IMR-90 (cell line): Measurements from ENCODE around the gene ZGLP1. TPM values are rescaled to one million over a fixed set of nuclear protein-coding genes. Genes with fewer than 3 reads are reported as not detected.
A peak's percentile ranks its signal among the peaks of the same experiment; 100 is the strongest.

Source experiments
- ATAC-seq: fragments of 200-7000 bp; cut with Tn5 transposase; 2 replicates; pipeline ENCODE4 v1.9.1; 2020; ENCODE audit warnings: low read depth, mild to moderate bottlenecking, moderate library complexity
- BruUV-seq: library from RNA; stranded (reverse); fragments of 400-500 nt; replicated peaks from 2 replicates; lab custom pipeline; 2021; lab: Mats Ljungman, UMichigan
- CTCF ChIA-PET: fragments of 300-600 bp; formaldehyde crosslinking; extraction: SDS; loops from one replicate; lab custom pipeline; 2021; ENCODE audit warnings: antibody characterized with exemption; lab: Yijun Ruan, JAX
- POLR2A ChIA-PET: fragments of 300-600 bp; sonication (Branson Sonifier 250); formaldehyde crosslinking; loops from one replicate; lab custom pipeline; 2022; ENCODE audit warnings: antibody characterized with exemption; ENCODE audit not compliant: unreplicated experiment; lab: Charles Lee
- DNase-seq: peaks from one replicate; pipeline ENCODE4 v3.0.0; 2013
- H2AFZ ChIP-seq: replicated peaks from 2 replicates; pipeline ENCODE3; 2013; ENCODE audit warnings: low read length, mild to moderate bottlenecking; ENCODE audit not compliant: poor library complexity
- H2AK5ac ChIP-seq: 2 replicates; pipeline ENCODE4 v1.6.1; 2013; ENCODE audit warnings: low read depth, low read length, inconsistent platforms
- H2AK9ac ChIP-seq: replicated peaks from 2 replicates; pipeline ENCODE3; 2013; ENCODE audit warnings: mild to moderate bottlenecking, low read depth, low read length, moderate library complexity; ENCODE audit not compliant: poor library complexity
- H2BK120ac ChIP-seq: 2 replicates; pipeline ENCODE4 v1.6.1; 2013; ENCODE audit warnings: low read depth, low read length, inconsistent platforms
- H2BK15ac ChIP-seq: 3 replicates; pipeline ENCODE4 v1.6.1; 2013; ENCODE audit warnings: low read depth, low read length, inconsistent platforms
- H2BK20ac ChIP-seq: 2 replicates; pipeline ENCODE4 v1.6.1; 2013; ENCODE audit warnings: low read depth, mild to moderate bottlenecking, inconsistent platforms, low read length, moderate library complexity
- H2BK5ac ChIP-seq: 2 replicates; pipeline ENCODE4 v1.6.1; 2013; ENCODE audit warnings: mild to moderate bottlenecking, low read depth, low read length, inconsistent platforms; ENCODE audit not compliant: poor library complexity, severe bottlenecking
- H3K14ac ChIP-seq: replicated peaks from 2 replicates; pipeline ENCODE4 v1.6.1; 2013; ENCODE audit warnings: low read depth, low read length, inconsistent platforms
- H3K18ac ChIP-seq: 2 replicates; pipeline ENCODE4 v1.6.1; 2013; ENCODE audit warnings: low read depth, low read length, control low read depth
- H3K23ac ChIP-seq: 2 replicates; pipeline ENCODE4 v1.6.1; 2013; ENCODE audit warnings: low read depth, low read length, inconsistent platforms
- H3K27ac ChIP-seq: 2 replicates; pipeline ENCODE4 v1.5.1; 2013; ENCODE audit warnings: mild to moderate bottlenecking, control low read depth, low read length; ENCODE audit not compliant: insufficient read depth
- H3K27me3 ChIP-seq: 2 replicates; pipeline ENCODE4 v1.6.1; 2013; ENCODE audit warnings: low read length; ENCODE audit not compliant: control insufficient read depth, insufficient read depth
- H3K36me3 ChIP-seq: 2 replicates; pipeline ENCODE4 v1.6.1; 2013; ENCODE audit warnings: low read length, mixed read lengths; ENCODE audit not compliant: control insufficient read depth, insufficient read depth
- H3K4ac ChIP-seq: 2 replicates; pipeline ENCODE4 v1.6.1; 2013; ENCODE audit warnings: low read depth, low read length, inconsistent platforms
- H3K4me1 ChIP-seq: 2 replicates; pipeline ENCODE4 v1.6.1; 2013; ENCODE audit warnings: low read length, mixed read lengths; ENCODE audit not compliant: control insufficient read depth, insufficient read depth
- H3K4me2 ChIP-seq: 2 replicates; pipeline ENCODE4 v1.6.1; 2013; ENCODE audit warnings: low read depth, mild to moderate bottlenecking, control low read depth, low read length, moderate library complexity
- H3K4me3 ChIP-seq: 2 replicates; pipeline ENCODE4 v1.5.1; 2013; ENCODE audit warnings: low read depth, mild to moderate bottlenecking, control low read depth, low read length, moderate library complexity; ENCODE audit not compliant: insufficient read depth
- H3K56ac ChIP-seq: 2 replicates; pipeline ENCODE4 v1.6.1; 2013; ENCODE audit warnings: low read length, inconsistent platforms; ENCODE audit not compliant: insufficient read depth; ENCODE audit errors: extremely low read depth
- H3K79me1 ChIP-seq, 2 experiments: 2 replicates each; pipeline ENCODE4 v1.6.1; 2013; ENCODE audit warnings: low read length in 2 of 2, inconsistent platforms in 1 of 2, low read depth in 1 of 2
- H3K9ac ChIP-seq: 2 replicates; pipeline ENCODE4 v1.6.1; 2013; ENCODE audit warnings: low read depth, low read length, control low read depth
- H3K9me1 ChIP-seq: 2 replicates; pipeline ENCODE4 v1.6.1; 2013; ENCODE audit warnings: low read length, inconsistent platforms; ENCODE audit not compliant: insufficient read depth
- H3K9me3 ChIP-seq: 2 replicates; pipeline ENCODE4 v1.6.1; 2013; ENCODE audit warnings: low read length; ENCODE audit not compliant: control insufficient read depth, insufficient read depth
- H4K20me1 ChIP-seq: 2 replicates; pipeline ENCODE4 v1.6.1; 2013; ENCODE audit warnings: low read length, inconsistent platforms; ENCODE audit not compliant: insufficient read depth
- H4K5ac ChIP-seq: 2 replicates; pipeline ENCODE4 v1.6.1; 2013; ENCODE audit warnings: mild to moderate bottlenecking, low read depth, low read length, control low read depth
- H4K8ac ChIP-seq, 2 experiments: 2 replicates each; pipeline ENCODE4 v1.6.1; 2013; ENCODE audit warnings: low read depth in 2 of 2, low read length in 2 of 2, control low read depth in 1 of 2, inconsistent platforms in 1 of 2
- H4K91ac ChIP-seq: 2 replicates; pipeline ENCODE4 v1.6.1; 2013; ENCODE audit warnings: low read depth, low read length, inconsistent platforms; ENCODE audit not compliant: insufficient read depth
- BHLHE40 ChIP-seq: fragments of 150-350 bp; IDR thresholded peaks from 2 replicates; pipeline ENCODE4 v1.6.1; 2016; ENCODE audit warnings: mild to moderate bottlenecking, low read depth, low read length
- CEBPB ChIP-seq: IDR thresholded peaks from 2 replicates; pipeline ENCODE4 v1.6.1; 2012; ENCODE audit warnings: low read depth, low read length, improper control_type of control experiment
- CHD1 ChIP-seq: IDR thresholded peaks from 2 replicates; pipeline ENCODE4 v1.6.1; 2012; ENCODE audit warnings: low read depth, low read length, improper control_type of control experiment
- CTCF ChIP-seq: conservative IDR thresholded peaks from 2 replicates; pipeline ENCODE4 v1.5.1; 2012; ENCODE audit warnings: mild to moderate bottlenecking, low read depth, low read length, improper control_type of control experiment
- ELK1 ChIP-seq: fragments of 150-350 bp; IDR thresholded peaks from 2 replicates; pipeline ENCODE4 v1.6.1; 2016; ENCODE audit warnings: low read depth, mild to moderate bottlenecking, low read length, moderate library complexity, borderline replicate concordance
- FOS ChIP-seq: fragments of 150-350 bp; IDR thresholded peaks from 2 replicates; pipeline ENCODE4 v1.6.1; 2016; ENCODE audit warnings: low read depth, low read length
- MAFK ChIP-seq: IDR thresholded peaks from 2 replicates; pipeline ENCODE4 v1.6.1; 2012; ENCODE audit warnings: low read depth, low read length, improper control_type of control experiment
- MXI1 ChIP-seq: IDR thresholded peaks from 2 replicates; pipeline ENCODE4 v1.6.1; 2012; ENCODE audit warnings: low read depth, mild to moderate bottlenecking, low read length, moderate library complexity, borderline replicate concordance
- NFE2L2 ChIP-seq: fragments of 150-350 bp; IDR thresholded peaks from 2 replicates; pipeline ENCODE4 v1.6.1; 2016; ENCODE audit warnings: low read depth, mild to moderate bottlenecking, low read length
- POLR2A ChIP-seq: IDR thresholded peaks from 2 replicates; pipeline ENCODE4 v1.6.1; 2012; ENCODE audit warnings: mild to moderate bottlenecking, low read depth, low read length
- RAD21 ChIP-seq: IDR thresholded peaks from 2 replicates; pipeline ENCODE4 v1.6.1; 2012; ENCODE audit warnings: low read length, improper control_type of control experiment
- USF2 ChIP-seq: fragments of 150-350 bp; IDR thresholded peaks from 2 replicates; pipeline ENCODE4 v1.6.1; 2017; ENCODE audit warnings: mild to moderate bottlenecking, antibody characterized with exemption, low read length, low read depth
- WGBS, 2 experiments: methylation state at CpG; one replicate each; pipeline versions ENCODE4 v1.1.5 to v1.1.7; 2013; ENCODE audit warnings: missing lambda C conversion rate in 2 of 2; ENCODE audit not compliant: insufficient read length in 1 of 2; ENCODE audit errors: extremely low coverage in 2 of 2; 5-methylcytosine and 5-hydroxymethylcytosine counted together
- dilution Hi-C: fragments of 300-500 bp; cut with HindIII; formaldehyde crosslinking; loops from one replicate; pipeline ENCODE4 v1.14.3; 2018; ENCODE audit warnings: low sequenced_read_pairs; ENCODE audit not compliant: unreplicated experiment
- in situ Hi-C: fragments of 300-500 bp; cut with MboI; formaldehyde crosslinking; loops from 3 replicates; pipeline ENCODE4 v1.14.3; 2019; ENCODE audit warnings: low sequenced_read_pairs, inconsistent platforms, mixed read lengths
- intact Hi-C: fragments of 100-400 bp; cut with micrococcal nuclease; formaldehyde crosslinking; loops from 2 replicates; pipeline ENCODE4 v1.10.0; 2022
- polyA plus RNA-seq, 3 experiments: library from polyadenylated mRNA; depleted of rRNA; stranded (reverse); fragments of >200 nt; gene quantifications; 2 replicates each; pipeline ENCODE4 v1.2.3, GENCODE V29; 2012; ENCODE audit warnings: low replicate concordance in 1 of 3
- total RNA-seq: library from RNA; depleted of rRNA; stranded (reverse); fragments of >200 nt; gene quantifications from 2 replicates; pipeline ENCODE4 v1.2.3, GENCODE V29; 2012

Gene ZGLP1
- total and polyA plus RNA-seq, 2 of the 4 experiments (the other 2 are of a cell fraction) = 0.54 to 3.1 TPM

- POLR2A ChIA-PET = interaction anchor here (0.5 to 0.6 kb wide), 2 partner anchors 52 to 1844 kb away, joined by 4 to 9 read pairs; no protein-coding TSS in a partner anchor
- intact Hi-C loops = loop anchor here (2.0 kb wide), 1 partner anchor 67 kb away; no protein-coding TSS in a partner anchor
Observed at GRCh38 chr19:10335352-10335985, 25.9 kb upstream of the ZGLP1 start.

More at GRCh38 chr19:10335352-10335985, 25.9 kb upstream of the ZGLP1 start:
- Histone ChIP-seq H4K91ac (no peak overlapping the region), H3K18ac (no peak overlapping the region), H3K9me1 (no peaks in the 10 kb centered on the region; the same call in 1 of the 2 replicates), H2BK15ac (no peak overlapping the region), H2AK5ac (no peak overlapping the region; the same call in 1 of the 2 replicates), H3K4me1 (peaks cover 5% of the 10 kb centered on the region; the same call in 1 of the 2 replicates), H3K36me3 (peaks cover under 1% of the 10 kb centered on the region), H2AK9ac (peak overlapping the region; percentile 18), H2AFZ (peak overlapping the region; percentile 98), H4K5ac (no peak overlapping the region), H3K56ac (no peak overlapping the region), H3K27me3 (no peaks in the 10 kb centered on the region), H3K4ac (no peak overlapping the region; the same call in 1 of the 2 replicates), H2BK120ac (no peak overlapping the region), H4K8ac (no peak overlapping the region), H3K23ac (no peak overlapping the region), H2BK20ac (no peak overlapping the region), H2BK5ac (peak overlapping the region; percentile 40), H3K27ac (no peak overlapping the region), H3K14ac (no peak overlapping the region), H3K4me3 (no peak overlapping the region), H4K20me1 (peaks cover 21% of the 10 kb centered on the region), H3K9me3 (no peaks in the 10 kb centered on the region), H3K79me1 (peaks cover 6 to 26% of the 10 kb centered on the region in 2 experiments), H3K9ac (no peak overlapping the region), H3K4me2 (no peak overlapping the region; the same call in 1 of the 2 replicates)
- ATAC-seq (no peak), DNase-seq (no peak)
- no TSS peak for BruUV-seq
- TF ChIP-seq FOS (no peak), POLR2A (no peak), USF2 (no peak), CHD1 (no peak), RAD21 (no peak), CEBPB (no peak), NFE2L2 (no peak), ELK1 (no peak), CTCF (no peak), BHLHE40 (no peak), MXI1 (no peak), MAFK (no peak)
- CTCF ChIA-PET = no interaction called here
- in situ Hi-C loops = no loop called here
- dilution Hi-C loops = no loop called here
- 50% methylated on average over 14 of the region's 26 CpGs; no CpG with 5 or more reads in 1 of the 2 experiments for WGBS, 2 experiments
